ENCODE measurements around the gene TMEM225B. TPM values are rescaled to one million over a fixed set of nuclear protein-coding genes. Genes with fewer than 3 reads are reported as not detected.

The TMEM225B gene
- total RNA-seq, 1 experiment from 2014 or later: 3.1 TPM

- DNase-seq (ENCODE audit: low read depth, low spot score) (no peak), ATAC-seq (peak; percentile 61)
- Histone ChIP-seq H3K9ac (ENCODE audit: low read length) (no peak overlapping the region), H3K27me3 (ENCODE audit: insufficient read depth, low read length) (no peaks in the 10 kb centered on the region), H3K79me2 (ENCODE audit: insufficient read depth, low read length) (no peaks in the 10 kb centered on the region), H4K20me1 (ENCODE audit: insufficient read depth) (no peaks in the 10 kb centered on the region), H3K36me3 (ENCODE audit: control insufficient read depth in 1 of 2, insufficient read depth in 2 of 2, low read length in 2 of 2) (no peaks in the 10 kb centered on the region), H2AFZ (ENCODE audit: low read depth, low read length, poor library complexity, severe bottlenecking) (no peak overlapping the region), H3K9me3 (ENCODE audit: control insufficient read depth in 1 of 2, insufficient read depth in 1 of 2, low read depth in 1 of 2, low read length in 2 of 2) (no peaks in the 10 kb centered on the region), H3K4me3 (replicated peaks in 1 of 2; ENCODE audit: low read depth in 1 of 2, low read length in 2 of 2) (no peak overlapping the region), H3K4me2 (ENCODE audit: low read length) (no peak overlapping the region), H3K27ac (ENCODE audit: low read depth, low read length) (no peak overlapping the region), H3K4me1 (ENCODE audit: control insufficient read depth in 1 of 2, insufficient read depth in 2 of 2, low read length in 2 of 2) (no peaks in the 10 kb centered on the region), H3K9me2 (ENCODE audit: insufficient read depth) (no peaks in the 10 kb centered on the region)
- intact Hi-C loops (cut with micrococcal nuclease): no loop called here
- no TSS peak for BruUV-seq (replicated peaks)
- ChIA-PET RAD21 (ENCODE audit: low non-redundant PET in 1 of 2, low total read pairs in 2 of 2, uncharacterized antibody in 2 of 2, unreplicated experiment in 2 of 2) (no interaction called here), POLR2A (no interaction called here), CTCF (no interaction called here)
- TF ChIP-seq, protein P1, sequence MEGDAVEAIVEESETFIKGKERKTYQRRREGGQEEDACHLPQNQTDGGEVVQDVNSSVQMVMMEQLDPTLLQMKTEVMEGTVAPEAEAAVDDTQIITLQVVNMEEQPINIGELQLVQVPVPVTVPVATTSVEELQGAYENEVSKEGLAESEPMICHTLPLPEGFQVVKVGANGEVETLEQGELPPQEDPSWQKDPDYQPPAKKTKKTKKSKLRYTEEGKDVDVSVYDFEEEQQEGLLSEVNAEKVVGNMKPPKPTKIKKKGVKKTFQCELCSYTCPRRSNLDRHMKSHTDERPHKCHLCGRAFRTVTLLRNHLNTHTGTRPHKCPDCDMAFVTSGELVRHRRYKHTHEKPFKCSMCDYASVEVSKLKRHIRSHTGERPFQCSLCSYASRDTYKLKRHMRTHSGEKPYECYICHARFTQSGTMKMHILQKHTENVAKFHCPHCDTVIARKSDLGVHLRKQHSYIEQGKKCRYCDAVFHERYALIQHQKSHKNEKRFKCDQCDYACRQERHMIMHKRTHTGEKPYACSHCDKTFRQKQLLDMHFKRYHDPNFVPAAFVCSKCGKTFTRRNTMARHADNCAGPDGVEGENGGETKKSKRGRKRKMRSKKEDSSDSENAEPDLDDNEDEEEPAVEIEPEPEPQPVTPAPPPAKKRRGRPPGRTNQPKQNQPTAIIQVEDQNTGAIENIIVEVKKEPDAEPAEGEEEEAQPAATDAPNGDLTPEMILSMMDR (IDR thresholded peaks at IDR 0.05 in 2 of 3, conservative IDR thresholded peaks at IDR 0.05 in 1 of 3; ENCODE audit: borderline replicate concordance in 1 of 3, insufficient read depth in 1 of 3, low read depth in 2 of 3, low read length in 2 of 3): peak; percentile 16 to 29 (median 26); a peak in 4 of 6 replicates
- TF ChIP-seq YY1 (IDR thresholded peaks at IDR 0.05; ENCODE audit: extremely low read depth, insufficient replicate concordance, low read depth, low read length): no peak
Observed at GRCh38 chr7:99601656-99602310, 3.7 kb downstream of the TMEM225B start.

DNA sequence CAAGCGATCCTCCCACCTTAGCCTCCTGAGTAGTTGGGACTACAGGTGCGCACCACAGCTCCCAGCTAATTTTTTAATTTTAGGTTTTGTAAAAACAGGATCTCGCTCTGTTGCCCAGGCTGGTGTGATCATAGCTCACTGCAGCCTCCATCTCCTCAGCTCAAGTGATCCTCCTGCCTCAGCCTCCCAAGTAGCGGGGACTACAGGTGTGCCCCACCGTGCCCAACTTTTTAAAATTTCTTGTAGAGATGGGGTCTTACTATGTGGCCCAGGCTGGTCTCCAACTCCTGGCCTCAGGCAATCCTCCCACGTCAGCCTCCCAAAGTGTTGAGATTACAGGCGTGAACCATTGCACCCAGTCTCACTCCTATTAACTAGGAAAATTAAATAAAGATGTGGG is 7.5 kb downstream of the TMEM225B start:
- Histone ChIP-seq H3K36me3 (ENCODE audit: control insufficient read depth in 1 of 2, insufficient read depth in 2 of 2, low read length in 2 of 2) (no peaks in the 10 kb centered on the region), H3K4me1 (ENCODE audit: control insufficient read depth in 1 of 2, insufficient read depth in 2 of 2, low read length in 2 of 2) (no peaks in the 10 kb centered on the region), H3K4me2 (ENCODE audit: low read length) (no peak overlapping the region), H3K79me2 (ENCODE audit: insufficient read depth, low read length) (no peaks in the 10 kb centered on the region), H3K9me2 (ENCODE audit: insufficient read depth) (no peaks in the 10 kb centered on the region), H3K27ac (ENCODE audit: low read depth, low read length) (no peak overlapping the region), H3K9ac (ENCODE audit: low read length) (no peak overlapping the region), H3K4me3 (replicated peaks in 1 of 2; ENCODE audit: low read depth in 1 of 2, low read length in 2 of 2) (no peak overlapping the region), H4K20me1 (ENCODE audit: insufficient read depth) (no peaks in the 10 kb centered on the region), H3K9me3 (ENCODE audit: control insufficient read depth in 1 of 2, insufficient read depth in 1 of 2, low read depth in 1 of 2, low read length in 2 of 2) (no peaks in the 10 kb centered on the region), H3K27me3 (ENCODE audit: insufficient read depth, low read length) (no peaks in the 10 kb centered on the region), H2AFZ (ENCODE audit: low read depth, low read length, poor library complexity, severe bottlenecking) (no peak overlapping the region)
- ChIA-PET CTCF (no interaction called here), RAD21 (ENCODE audit: low non-redundant PET in 1 of 2, low total read pairs in 2 of 2, uncharacterized antibody in 2 of 2, unreplicated experiment in 2 of 2) (no interaction called here), POLR2A (interaction anchor here (1.6 kb wide), 1 partner anchor 10 kb away, joined by 4 read pairs; no protein-coding TSS in a partner anchor)
- ATAC-seq (no peak), DNase-seq (ENCODE audit: low read depth, low spot score) (no peak)
- intact Hi-C loops (cut with micrococcal nuclease): no loop called here
- BruUV-seq (replicated peaks): no TSS peak
- TF ChIP-seq EZH2 (IDR thresholded peaks at IDR 0.05) (no peak), SP1 (IDR thresholded peaks at IDR 0.05; ENCODE audit: low read depth) (no peak), SIN3A (IDR thresholded peaks at IDR 0.05; ENCODE audit: low read depth) (no peak), ATF3 (IDR thresholded peaks at IDR 0.05) (no peak), FOSL1 (IDR thresholded peaks at IDR 0.05; ENCODE audit: low read depth) (no peak), REST (IDR thresholded peaks at IDR 0.05; ENCODE audit: low read depth) (no peak), YY1 (IDR thresholded peaks at IDR 0.05; ENCODE audit: extremely low read depth, insufficient replicate concordance, low read depth, low read length) (no peak), JUND (IDR thresholded peaks at IDR 0.05) (no peak), ZNF274 (IDR thresholded peaks at IDR 0.05; ENCODE audit: low read depth, low read length) (no peak), ELF1 (IDR thresholded peaks at IDR 0.05; ENCODE audit: borderline replicate concordance, low read depth) (no peak)
